Activated CD4-positive, alpha-beta memory T cell treated with anti-CD3 and anti-CD28 coated beads for 36 hours (primary cell): ENCODE results near the gene KIRREL1. TPM values are rescaled to one million over a fixed set of nuclear protein-coding genes. Genes with fewer than 3 reads are reported as not detected.

Experiments used
- CTCF ChIA-PET: fragments of 350-600 bp; sonication (Branson Sonifier 250); formaldehyde crosslinking; loops from one replicate; lab custom pipeline; 2021; ENCODE audit warnings: antibody characterized with exemption, inconsistent platforms; lab: Charles Lee
- POLR2A ChIA-PET: fragments of 350-600 bp; sonication (Branson Sonifier 250); formaldehyde crosslinking; loops from one replicate; lab custom pipeline; 2021; ENCODE audit warnings: antibody characterized with exemption; lab: Charles Lee
- DNase-seq: peaks from one replicate; pipeline ENCODE4 v3.0.0-alpha.2; 2020
- H3K27ac Mint-ChIP-seq: one replicate; pipeline ENCODE4 v1.8.0; 2021; ENCODE audit warnings: mixed read lengths
- H3K27me3 Mint-ChIP-seq: one replicate; pipeline ENCODE4 v1.8.0; 2021; ENCODE audit warnings: mixed read lengths
- H3K36me3 Mint-ChIP-seq: one replicate; pipeline ENCODE4 v1.8.0; 2021; ENCODE audit warnings: mixed read lengths
- H3K4me1 Mint-ChIP-seq: one replicate; pipeline ENCODE4 v1.8.0; 2021; ENCODE audit warnings: low read depth, mixed read lengths
- H3K4me3 Mint-ChIP-seq: one replicate; pipeline ENCODE4 v1.8.0; 2021; ENCODE audit warnings: mild to moderate bottlenecking, mixed read lengths
- H3K9me3 Mint-ChIP-seq: one replicate; pipeline ENCODE4 v1.8.0; 2021; ENCODE audit warnings: mixed read lengths
- intact Hi-C: fragments of 100-400 bp; cut with micrococcal nuclease; formaldehyde crosslinking; loops from one replicate; pipeline ENCODE4 v1.15.1; 2023
- total RNA-seq, 2 experiments: library from RNA; stranded (reverse); gene quantifications; one replicate each; pipeline ENCODE4 v1.2.3, GENCODE V29; 2021

The KIRREL1 gene
- total RNA-seq, 2 experiments from 2014 or later, result not detected

DNA sequence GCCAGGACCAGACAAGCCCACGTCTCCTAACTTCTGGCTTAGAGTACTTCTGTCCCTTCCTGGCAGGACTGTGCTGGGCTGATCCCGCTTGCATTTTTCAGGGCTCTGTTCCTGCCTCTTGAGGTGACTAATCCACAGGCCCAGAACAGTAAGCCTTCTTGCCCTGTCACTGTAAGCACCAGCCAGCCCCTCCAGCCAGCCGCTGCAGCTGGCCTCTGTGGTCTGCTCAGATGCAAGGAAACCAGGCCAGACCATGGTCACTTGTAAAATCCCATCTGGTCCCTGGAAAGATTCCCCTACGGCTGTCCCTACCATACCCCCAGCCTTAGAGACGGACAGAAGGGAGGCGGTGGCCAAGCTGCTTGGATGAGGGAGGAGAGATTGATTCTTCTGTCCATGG lies 74.2 kb downstream of the KIRREL1 start:
- intact Hi-C loops, result no loop called here
- CTCF ChIA-PET, result no interaction called here

DNA sequence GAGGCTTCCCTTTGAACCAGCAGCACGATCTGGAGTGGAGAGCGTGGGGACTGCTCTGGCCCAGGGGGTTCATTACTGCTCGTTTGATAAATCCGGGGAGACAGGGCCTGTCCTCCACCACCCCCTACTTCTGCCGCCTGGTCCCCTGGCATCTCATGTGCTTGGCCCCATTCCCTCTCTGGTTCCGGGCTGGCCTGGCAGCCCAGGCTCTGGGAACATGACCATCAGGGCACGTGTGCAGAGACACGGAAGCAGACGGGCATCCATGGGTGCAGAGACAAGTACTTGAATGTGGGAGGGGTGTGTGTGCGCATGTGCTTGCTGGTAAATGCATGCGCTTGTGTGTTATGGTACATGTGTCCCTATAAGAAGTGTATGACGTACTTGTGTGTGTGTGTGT lies 75.5 kb downstream of the KIRREL1 start:
- no peaks in the 10 kb centered on the region for H3K4me1 Mint-ChIP-seq
- ChIA-PET POLR2A (no interaction called here), CTCF (no interaction called here)
- DNase-seq, result no peak
- no peaks in the 10 kb centered on the region for H3K9me3 Mint-ChIP-seq
- no peak overlapping the region for H3K4me3 Mint-ChIP-seq
- peaks cover 5% of the 10 kb centered on the region for H3K27me3 Mint-ChIP-seq
- no peak overlapping the region for H3K27ac Mint-ChIP-seq
- intact Hi-C loops, result no loop called here
- H3K36me3 Mint-ChIP-seq, result no peaks in the 10 kb centered on the region

More for the DNA sequence above, 74.2 kb downstream of the KIRREL1 start:
- Mint-ChIP-seq H3K27ac (no peak overlapping the region), H3K4me3 (no peak overlapping the region), H3K4me1 (no peaks in the 10 kb centered on the region), H3K36me3 (no peaks in the 10 kb centered on the region), H3K27me3 (peaks cover 8% of the 10 kb centered on the region), H3K9me3 (no peaks in the 10 kb centered on the region)
- POLR2A ChIA-PET, result no interaction called here
- no peak for DNase-seq

DNA sequence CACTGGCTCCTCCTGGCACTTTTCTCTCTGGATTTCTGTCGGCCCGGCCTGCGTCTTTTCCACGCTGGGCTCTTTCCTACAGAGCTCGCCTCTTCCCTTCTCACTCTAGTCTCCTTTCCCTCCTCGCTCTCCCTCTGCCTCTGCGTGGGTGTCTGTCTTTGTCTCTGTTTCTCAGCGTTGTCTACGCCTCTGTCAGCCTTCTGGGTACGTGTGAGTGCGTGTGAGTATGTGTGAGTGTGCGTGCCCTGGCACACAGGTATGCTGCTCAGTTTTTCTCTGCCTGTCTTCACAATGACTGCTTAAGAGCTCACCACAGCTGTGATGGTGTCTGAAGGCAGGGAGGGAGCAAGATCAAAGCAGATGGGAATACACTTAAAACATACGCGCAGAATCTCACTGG lies 77.7 kb downstream of the KIRREL1 start:
- Mint-ChIP-seq H3K27me3 (peaks cover 5% of the 10 kb centered on the region), H3K27ac (no peak overlapping the region), H3K36me3 (no peaks in the 10 kb centered on the region), H3K4me1 (no peaks in the 10 kb centered on the region), H3K4me3 (no peak overlapping the region), H3K9me3 (no peaks in the 10 kb centered on the region)
- intact Hi-C loops, result no loop called here
- DNase-seq, result no peak
- POLR2A ChIA-PET, result no interaction called here
- CTCF ChIA-PET, result no interaction called here

DNA sequence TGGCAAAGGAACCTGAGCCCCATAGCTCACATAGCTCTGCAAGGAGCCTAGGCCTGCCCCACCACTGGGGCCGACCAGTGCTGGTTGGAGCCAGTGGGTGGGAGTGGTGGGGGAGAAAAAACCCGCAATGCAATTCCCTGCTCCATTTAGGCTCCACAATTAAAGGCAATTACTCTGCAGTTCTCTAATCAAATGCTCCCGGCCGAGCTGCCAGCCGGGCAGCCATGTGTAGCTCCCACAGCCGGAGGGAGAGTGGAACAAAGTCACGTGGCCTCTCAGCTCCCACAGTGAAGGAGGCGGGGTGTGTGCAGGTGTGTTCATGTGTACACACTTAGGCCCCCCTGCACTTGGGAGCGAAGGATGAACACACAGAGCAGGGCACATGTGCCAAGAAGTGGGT lies 81.6 kb downstream of the KIRREL1 start:
- Mint-ChIP-seq H3K4me3 (no peak overlapping the region), H3K36me3 (no peaks in the 10 kb centered on the region), H3K27ac (no peak overlapping the region), H3K27me3 (peaks cover 5% of the 10 kb centered on the region), H3K9me3 (no peaks in the 10 kb centered on the region), H3K4me1 (no peaks in the 10 kb centered on the region)
- CTCF ChIA-PET, result interaction anchor here (0.9 to 1.7 kb wide), 2 partner anchors 10 to 83 kb away, joined by 3 to 5 read pairs; no protein-coding TSS in a partner anchor
- POLR2A ChIA-PET, result no interaction called here
- intact Hi-C loops, result no loop called here
- DNase-seq, result no peak

DNA sequence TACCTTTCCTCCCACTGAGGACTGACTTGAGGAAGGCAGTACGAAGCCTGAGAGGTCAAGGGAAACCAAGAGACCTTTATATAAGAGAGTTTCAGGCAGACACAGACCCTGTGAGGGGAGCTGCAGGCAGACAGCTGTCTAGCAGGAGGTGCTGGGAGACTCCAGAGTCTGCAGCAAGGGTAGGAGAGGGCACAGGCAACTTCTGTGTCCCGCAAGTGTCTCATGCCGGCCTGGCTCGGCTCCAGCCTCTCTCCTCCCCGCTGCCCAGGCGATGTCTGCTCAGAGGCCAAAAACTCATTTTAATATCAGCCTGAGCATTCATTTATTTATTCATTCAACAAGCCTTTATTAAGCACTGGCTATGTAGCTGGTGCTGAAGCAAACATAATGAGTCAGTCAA lies 83.0 kb downstream of the KIRREL1 start:
- H3K36me3 Mint-ChIP-seq, result no peaks in the 10 kb centered on the region

DNA sequence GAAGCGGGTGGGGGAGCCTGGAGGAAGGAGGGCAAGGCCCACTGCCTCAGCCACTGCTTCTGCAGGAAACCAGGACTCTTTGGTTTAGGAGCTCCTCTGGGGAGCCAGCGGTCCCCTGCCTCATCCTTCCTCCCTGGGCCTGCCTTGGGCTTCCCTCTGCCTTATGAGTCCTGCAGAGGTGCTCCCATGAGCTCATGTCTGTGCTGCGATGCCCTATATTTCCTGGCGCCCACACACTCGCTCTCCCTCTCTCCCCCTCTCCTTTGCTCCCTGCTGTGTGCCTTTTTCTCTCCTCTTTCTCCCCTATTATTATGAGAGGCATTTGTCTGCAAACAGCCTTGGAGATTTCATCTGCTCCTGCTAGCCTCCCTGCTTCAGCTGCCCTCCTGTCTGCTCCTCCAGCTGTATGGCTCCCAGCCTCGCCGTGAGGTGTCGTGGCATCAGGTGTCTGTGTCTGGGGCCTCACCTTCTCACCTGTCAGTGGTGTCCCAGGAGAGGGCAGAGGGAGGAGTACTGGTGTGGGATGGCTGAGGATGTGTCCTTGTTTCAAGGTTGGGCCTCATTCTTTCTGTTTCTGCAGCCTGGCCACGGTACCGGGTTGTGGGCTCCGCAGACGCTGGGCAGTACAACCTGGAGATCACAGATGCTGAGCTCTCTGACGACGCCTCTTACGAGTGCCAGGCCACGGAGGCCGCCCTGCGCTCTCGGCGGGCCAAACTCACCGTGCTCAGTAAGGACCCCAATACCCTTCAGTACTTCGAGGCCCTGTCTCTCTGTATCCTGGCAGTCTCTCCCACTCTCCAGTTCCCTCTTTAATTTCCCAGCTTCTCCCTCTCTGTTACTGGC lies 84.2 kb downstream of the KIRREL1 start:
- no peak for DNase-seq
- Mint-ChIP-seq H3K4me1 (no peaks in the 10 kb centered on the region), H3K36me3 (no peaks in the 10 kb centered on the region), H3K9me3 (no peaks in the 10 kb centered on the region), H3K4me3 (no peak overlapping the region), H3K27ac (no peak overlapping the region), H3K27me3 (no peaks in the 10 kb centered on the region)
- ChIA-PET POLR2A (no interaction called here), CTCF (no interaction called here)
- intact Hi-C loops, result no loop called here

More for the DNA sequence above, 83.0 kb downstream of the KIRREL1 start:
- Mint-ChIP-seq H3K27me3 (peaks cover 3% of the 10 kb centered on the region), H3K4me1 (no peaks in the 10 kb centered on the region), H3K9me3 (no peaks in the 10 kb centered on the region), H3K27ac (no peak overlapping the region), H3K4me3 (no peak overlapping the region)
- ChIA-PET CTCF (no interaction called here), POLR2A (no interaction called here)
- no peak for DNase-seq
- intact Hi-C loops, result no loop called here

DNA sequence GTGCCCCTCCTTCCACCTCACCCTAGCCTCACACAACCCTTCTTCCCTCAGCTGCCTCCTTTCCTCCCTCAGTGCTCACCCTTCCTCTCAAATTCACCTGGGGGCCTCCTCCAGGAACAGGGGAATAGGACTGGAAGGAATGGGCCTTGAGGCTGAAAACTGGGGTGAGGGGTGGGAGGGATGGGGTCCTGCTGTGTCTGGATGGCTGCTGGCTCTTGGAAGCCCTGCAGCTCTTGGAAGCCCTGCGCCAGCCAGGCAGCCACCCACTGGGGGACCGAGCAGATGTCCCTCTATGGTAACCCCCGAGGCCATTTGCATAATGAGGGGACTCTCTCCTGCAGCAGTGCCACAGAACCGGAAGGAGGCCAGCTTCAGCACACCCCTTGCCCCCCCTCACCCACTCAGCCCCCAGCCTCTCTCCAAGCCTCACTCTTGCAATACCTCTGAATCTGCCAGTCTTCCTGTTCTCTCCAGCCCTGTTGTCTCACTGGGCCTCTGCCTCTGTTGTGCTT lies 85.2 kb downstream of the KIRREL1 start:
- intact Hi-C loops, result no loop called here
- Mint-ChIP-seq H3K36me3 (no peaks in the 10 kb centered on the region), H3K4me1 (no peaks in the 10 kb centered on the region), H3K9me3 (no peaks in the 10 kb centered on the region), H3K4me3 (no peak overlapping the region), H3K27ac (no peak overlapping the region), H3K27me3 (no peaks in the 10 kb centered on the region)
- ChIA-PET CTCF (no interaction called here), POLR2A (no interaction called here)
- DNase-seq, result no peak

DNA sequence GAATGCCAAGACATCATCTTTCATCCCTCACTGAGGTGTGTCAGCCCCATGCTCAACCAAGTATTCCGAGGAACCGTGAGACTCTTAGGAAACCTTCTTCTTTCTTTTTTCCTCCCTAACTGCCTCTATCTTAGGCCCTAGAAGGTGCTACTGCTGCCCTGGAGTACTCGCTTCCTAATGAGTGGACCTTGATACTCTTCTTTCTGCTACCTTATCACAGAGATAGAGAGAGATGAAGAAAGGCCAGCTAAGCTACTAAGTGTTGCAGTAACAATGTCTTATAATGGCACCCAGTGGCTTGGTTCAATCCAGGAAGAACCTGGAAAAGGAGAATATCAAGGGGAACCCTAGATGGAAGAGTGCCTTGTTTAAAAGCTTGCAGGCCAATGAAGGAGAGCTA lies 86.6 kb downstream of the KIRREL1 start:
- CTCF ChIA-PET, result no interaction called here

DNA sequence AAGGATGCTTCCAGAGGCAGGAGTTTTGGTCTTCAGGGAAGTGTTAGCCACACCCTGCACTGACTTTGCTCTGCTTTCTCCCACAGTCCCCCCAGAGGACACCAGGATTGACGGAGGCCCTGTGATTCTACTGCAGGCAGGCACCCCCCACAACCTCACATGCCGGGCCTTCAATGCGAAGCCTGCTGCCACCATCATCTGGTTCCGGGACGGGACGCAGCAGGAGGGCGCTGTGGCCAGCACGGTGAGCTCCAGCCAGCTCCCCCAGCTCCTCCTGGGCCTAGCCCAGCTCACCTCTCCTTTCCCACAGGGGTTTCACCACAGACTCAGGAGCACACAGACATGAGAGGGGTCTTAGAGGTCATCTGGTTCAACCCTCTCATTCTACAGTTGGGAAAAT lies 90.9 kb downstream of the KIRREL1 start:
- Mint-ChIP-seq H3K4me1 (no peaks in the 10 kb centered on the region), H3K36me3 (no peaks in the 10 kb centered on the region), H3K27me3 (no peaks in the 10 kb centered on the region), H3K27ac (no peak overlapping the region), H3K9me3 (no peaks in the 10 kb centered on the region), H3K4me3 (no peak overlapping the region)
- intact Hi-C loops, result no loop called here
- no peak for DNase-seq
- POLR2A ChIA-PET, result no interaction called here
- CTCF ChIA-PET, result interaction anchor here (1.2 to 2.0 kb wide), 4 partner anchors 9 to 92 kb away, joined by 3 to 6 read pairs (median 4); no protein-coding TSS in a partner anchor

More for the DNA sequence above, 86.6 kb downstream of the KIRREL1 start:
- no peaks in the 10 kb centered on the region for H3K4me1 Mint-ChIP-seq
- no peaks in the 10 kb centered on the region for H3K9me3 Mint-ChIP-seq
- intact Hi-C loops, result no loop called here
- no peaks in the 10 kb centered on the region for H3K36me3 Mint-ChIP-seq
- no peak overlapping the region for H3K4me3 Mint-ChIP-seq
- no peak overlapping the region for H3K27ac Mint-ChIP-seq
- DNase-seq, result no peak
- no peaks in the 10 kb centered on the region for H3K27me3 Mint-ChIP-seq
- POLR2A ChIA-PET, result no interaction called here

DNA sequence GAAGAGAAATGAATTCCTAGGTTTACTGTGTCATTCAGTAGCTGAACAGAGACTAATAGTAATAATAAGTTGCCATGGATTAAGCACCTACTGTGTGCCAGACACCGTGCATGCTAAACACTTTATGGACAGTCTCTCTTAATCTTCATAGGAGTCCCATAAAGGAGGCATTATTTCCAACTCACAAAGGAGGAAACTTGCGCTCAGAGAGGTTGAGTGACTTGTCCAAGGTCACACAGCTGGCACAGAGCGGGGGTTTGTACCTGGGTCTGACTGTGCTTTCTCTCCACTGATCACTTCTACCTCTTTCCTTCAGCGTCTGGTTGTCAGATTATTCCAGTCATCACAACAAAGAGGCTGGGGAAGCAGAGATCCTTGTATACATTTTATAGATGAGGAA lies 91.3 kb downstream of the KIRREL1 start:
- H3K9me3 Mint-ChIP-seq, result no peaks in the 10 kb centered on the region
- no peak overlapping the region for H3K27ac Mint-ChIP-seq
- DNase-seq, result no peak
- ChIA-PET CTCF (interaction anchor here (1.2 to 2.0 kb wide), 3 partner anchors 10 to 92 kb away, joined by 3 to 6 read pairs (median 5); no protein-coding TSS in a partner anchor), POLR2A (no interaction called here)
- H3K4me3 Mint-ChIP-seq, result no peak overlapping the region
- H3K27me3 Mint-ChIP-seq, result no peaks in the 10 kb centered on the region
- H3K36me3 Mint-ChIP-seq, result no peaks in the 10 kb centered on the region
- no peaks in the 10 kb centered on the region for H3K4me1 Mint-ChIP-seq
- intact Hi-C loops, result loop anchor here (5.0 kb wide), 1 partner anchor 122 kb away; no protein-coding TSS in a partner anchor

DNA sequence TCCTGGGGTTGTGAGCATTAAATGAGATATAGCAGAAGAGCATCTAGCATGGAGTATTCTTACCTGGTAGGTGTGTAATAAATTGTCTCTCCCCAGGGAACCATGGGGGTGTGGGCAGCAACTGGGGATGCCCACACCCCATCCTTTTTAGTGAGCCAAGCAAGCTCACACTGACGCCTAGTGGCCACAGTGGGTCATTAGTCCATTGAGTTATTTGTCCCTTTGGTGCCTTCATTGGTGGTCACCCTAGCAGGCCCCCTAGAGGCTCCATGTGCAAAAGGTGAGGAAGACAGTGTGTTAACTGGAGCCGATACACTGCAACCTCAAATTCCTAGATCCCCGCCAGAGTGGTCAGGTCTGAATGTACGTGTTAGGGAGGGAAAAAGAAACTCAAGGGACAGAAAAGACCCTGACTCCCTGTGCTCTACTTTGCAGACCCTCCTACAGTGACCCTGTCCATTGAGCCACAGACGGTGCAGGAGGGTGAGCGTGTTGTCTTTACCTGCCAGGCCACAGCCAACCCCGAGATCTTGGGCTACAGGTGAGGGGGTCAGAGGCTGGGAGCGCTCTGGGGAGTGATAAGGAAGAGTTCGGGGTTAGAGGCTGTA lies 94.0 kb downstream of the KIRREL1 start:
- H3K9me3 Mint-ChIP-seq, result no peaks in the 10 kb centered on the region
- CTCF ChIA-PET, result interaction anchor here (1.0 to 1.8 kb wide), 3 partner anchors 34 to 97 kb away, joined by 5 to 6 read pairs (median 5); no protein-coding TSS in a partner anchor
- POLR2A ChIA-PET, result no interaction called here
- no peaks in the 10 kb centered on the region for H3K36me3 Mint-ChIP-seq
- no peaks in the 10 kb centered on the region for H3K4me1 Mint-ChIP-seq
- no peaks in the 10 kb centered on the region for H3K27me3 Mint-ChIP-seq
- DNase-seq, result peak; percentile 41
- no peak overlapping the region for H3K27ac Mint-ChIP-seq
- no peak overlapping the region for H3K4me3 Mint-ChIP-seq
- intact Hi-C loops, result loop anchor here (2.0 to 5.0 kb wide), 2 partner anchors 95 to 125 kb away; partner anchors contain the start of gene KIRREL1

DNA sequence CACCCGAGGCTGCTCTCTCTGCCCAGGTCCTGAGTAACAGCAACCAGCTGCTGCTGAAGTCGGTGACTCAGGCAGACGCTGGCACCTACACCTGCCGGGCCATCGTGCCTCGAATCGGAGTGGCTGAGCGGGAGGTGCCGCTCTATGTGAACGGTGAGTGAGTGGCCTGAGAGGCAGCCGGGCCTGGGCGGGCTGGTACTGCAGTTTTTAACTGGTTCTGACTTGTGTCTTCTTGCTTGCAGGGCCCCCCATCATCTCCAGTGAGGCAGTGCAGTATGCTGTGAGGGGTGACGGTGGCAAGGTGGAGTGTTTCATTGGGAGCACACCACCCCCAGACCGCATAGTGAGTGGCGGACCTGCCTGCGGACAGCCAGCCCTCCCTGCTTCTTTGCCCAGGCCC lies 96.0 kb downstream of the KIRREL1 start:
- Mint-ChIP-seq H3K36me3 (no peaks in the 10 kb centered on the region), H3K4me3 (no peak overlapping the region), H3K4me1 (no peaks in the 10 kb centered on the region), H3K9me3 (no peaks in the 10 kb centered on the region), H3K27ac (no peak overlapping the region), H3K27me3 (no peaks in the 10 kb centered on the region)
- no peak for DNase-seq
- POLR2A ChIA-PET, result no interaction called here
- CTCF ChIA-PET, result no interaction called here
- intact Hi-C loops, result loop anchor here (5.0 kb wide), 1 partner anchor 127 kb away; no protein-coding TSS in a partner anchor
